GM21360 (cell line): Measurements from ENCODE around the gene RALY.

Experiments used
- ATAC-seq: cut with Tn5 transposase; IDR thresholded peaks from one replicate; pipeline ENCODE4 v1.9.1; 2021; ENCODE audit warnings: mild to moderate bottlenecking, moderate library complexity; ENCODE audit not compliant: unreplicated experiment

RALY gene

GRCh38 chr20:34047010-34047687 is 53.4 kb downstream of the RALY start:
- ATAC-seq = no peak

- ATAC-seq = no peak
Measured at GRCh38 chr20:34047917-34048316, 54.2 kb downstream of the RALY start.

- no peak for ATAC-seq
Measured at GRCh38 chr20:34049389-34049788, 55.7 kb downstream of the RALY start.

GRCh38 chr20:34049897-34050695 is 56.4 kb downstream of the RALY start:
- no peak for ATAC-seq

GRCh38 chr20:34052414-34052813 is 58.7 kb downstream of the RALY start:
- no peak for ATAC-seq

GRCh38 chr20:34055290-34055689 is 61.6 kb downstream of the RALY start:
- ATAC-seq = no peak

- no peak for ATAC-seq
Measured at GRCh38 chr20:34058831-34059230, 65.1 kb downstream of the RALY start.

- ATAC-seq = no peak
Measured at GRCh38 chr20:34060970-34061369, 67.3 kb downstream of the RALY start.

GRCh38 chr20:34061695-34062094 is 68.0 kb downstream of the RALY start:
- no peak for ATAC-seq

GRCh38 chr20:34062570-34063482 is 69.1 kb downstream of the RALY start:
- ATAC-seq = no peak

GRCh38 chr20:34064286-34064685 is 70.6 kb downstream of the RALY start:
- no peak for ATAC-seq

GRCh38 chr20:34065260-34065659 is 71.5 kb downstream of the RALY start:
- ATAC-seq = no peak

- no peak for ATAC-seq
Measured at GRCh38 chr20:34066476-34067090, 72.9 kb downstream of the RALY start.

- no peak for ATAC-seq
Measured at GRCh38 chr20:34068001-34068400, 74.3 kb downstream of the RALY start.

GRCh38 chr20:34069341-34070078 is 75.8 kb downstream of the RALY start:
- peak; percentile 64 for ATAC-seq

GRCh38 chr20:34070079-34070439 is 76.3 kb downstream of the RALY start:
- ATAC-seq = no peak

GRCh38 chr20:34070859-34071258 is 77.1 kb downstream of the RALY start:
- ATAC-seq = no peak

GRCh38 chr20:34072076-34072475 is 78.4 kb downstream of the RALY start:
- no peak for ATAC-seq

- no peak for ATAC-seq
Measured at GRCh38 chr20:34072778-34073177, 79.1 kb downstream of the RALY start.

- ATAC-seq = no peak
Measured at GRCh38 chr20:34074101-34074760, 80.5 kb downstream of the RALY start.
